OCI-LY3 (cell line): ENCODE data around the gene AMIGO2.
"Not testable (repeated sequence)": the region's sequence is repeated elsewhere in the genome, so short reads cannot be mapped to it uniquely, and the experiment has no call there.

Source experiments
- CTCF ChIP-seq: fragments of 200-600, 300-600 bp; sonication (generic); IDR thresholded peaks from 2 replicates; pipeline ENCODE4 v1.5.1; 2014; ENCODE audit warnings: antibody characterized with exemption, low read length, low read depth
- EZH2phosphoT487 ChIP-seq: fragments of 200-600 bp; shearing (Covaris generic); IDR thresholded peaks from 2 replicates; pipeline ENCODE4 v1.6.1; 2018; ENCODE audit warnings: antibody characterized with exemption, mixed run types, low read depth

GRCh38 chr12:47055856-47056255 is 23.9 kb downstream of the AMIGO2 start:
- TF ChIP-seq CTCF, EZH2phosphoT487: not testable (repeated sequence)
